Right atrium auricular region (tissue), 2 donors: ENCODE results near the gene GPR137C. TPM values are rescaled to one million over a fixed set of nuclear protein-coding genes. Genes with fewer than 3 reads are reported as not detected.

Experiments
- DNase-seq: peaks from one replicate; pipeline ENCODE4 v3.0.0-alpha.2; 2019; ENCODE audit warnings: low spot score
- H3K27ac ChIP-seq, 2 donors: fragments of 200-600 bp; sonication (generic); 1 replicate in 1 of 2; 2 replicates in 1 of 2; pipeline ENCODE4 v1.5.1; 2016 to 2019
- H3K27me3 ChIP-seq, 2 donors: fragments of 200-600 bp; sonication (generic); one replicate each; pipeline versions ENCODE4 v1.5.1 to v1.6.0; 2017 to 2019
- H3K36me3 ChIP-seq: fragments of 200-600 bp; sonication (generic); one replicate; pipeline ENCODE4 v1.5.1; 2016
- H3K4me1 ChIP-seq, 2 donors: fragments of 200-600 bp; sonication (generic); one replicate each; pipeline versions ENCODE4 v1.5.1 to v1.6.0; 2017 to 2019
- H3K4me3 ChIP-seq, 2 donors: fragments of 200-600 bp; sonication (generic); 1 replicate in 1 of 2; 2 replicates in 1 of 2; pipeline ENCODE4 v1.5.1; 2017 to 2019; ENCODE audit warnings: mild to moderate bottlenecking in 1 of 2, moderate library complexity in 1 of 2
- H3K9me3 ChIP-seq, 2 donors: fragments of 200-600 bp; sonication (generic); one replicate each; pipeline ENCODE4 v1.5.1; 2019
- total RNA-seq, 2 donors: library from RNA; depleted of rRNA; stranded (reverse); fragments of >200 nt; gene quantifications; one replicate each; pipeline ENCODE4 v1.1.0, GENCODE V29; 2016
- TF ChIP-seq, protein P1 (sequence below), 2 donors: fragments of 200-600 bp; sonication (generic); IDR thresholded peaks; one replicate each; pipeline ENCODE4 v1.5.1; 2019; ENCODE audit warnings: antibody characterized with exemption in 2 of 2

The GPR137C gene
- total RNA-seq, 2 donors from 2014 or later, result 0.85 to 0.98 TPM

DNA sequence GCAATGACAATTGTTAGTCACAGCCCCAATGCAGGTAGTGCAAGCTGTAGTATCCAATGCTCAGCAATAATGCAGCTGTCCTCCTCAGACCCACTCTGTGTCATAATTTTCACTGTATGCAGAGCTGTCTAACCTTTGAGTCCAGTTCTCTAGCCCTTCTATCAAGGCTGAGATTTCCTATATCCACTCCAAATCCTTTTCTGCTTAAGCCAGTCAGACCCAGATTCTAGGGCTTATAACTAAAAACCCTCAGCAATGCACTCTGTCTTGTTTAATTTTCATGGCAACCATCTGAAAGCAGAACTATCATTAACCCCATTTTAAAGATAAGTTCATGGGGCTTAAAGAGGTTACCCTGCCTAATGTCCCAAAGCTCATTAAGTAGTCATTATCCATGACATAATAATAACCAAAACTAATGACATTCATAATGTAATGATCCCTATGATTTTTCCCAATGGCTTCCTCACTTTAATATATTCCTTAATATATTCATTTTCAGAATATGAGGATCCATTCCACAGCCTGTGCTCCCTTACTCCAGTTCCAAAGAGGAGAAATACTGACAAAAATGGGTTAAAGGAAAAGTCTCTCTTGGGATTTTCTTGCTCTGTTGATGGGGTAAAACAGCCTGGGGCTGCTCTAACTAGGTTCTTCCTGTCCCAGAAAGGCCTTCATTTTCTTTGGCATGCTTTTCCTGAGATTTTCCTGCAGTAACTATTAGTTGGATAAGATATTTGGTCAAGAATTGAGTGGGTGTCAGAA is 29.9 kb upstream of the GPR137C start:
- no peak for DNase-seq
- Histone ChIP-seq H3K27me3 (no peaks in the 10 kb centered on the region), H3K36me3 (no peaks in the 10 kb centered on the region), H3K4me3 (no peak overlapping the region), H3K27ac (no peak overlapping the region), H3K9me3 (no peaks in the 10 kb centered on the region), H3K4me1 (no peaks in the 10 kb centered on the region)
- TF ChIP-seq, protein P1, sequence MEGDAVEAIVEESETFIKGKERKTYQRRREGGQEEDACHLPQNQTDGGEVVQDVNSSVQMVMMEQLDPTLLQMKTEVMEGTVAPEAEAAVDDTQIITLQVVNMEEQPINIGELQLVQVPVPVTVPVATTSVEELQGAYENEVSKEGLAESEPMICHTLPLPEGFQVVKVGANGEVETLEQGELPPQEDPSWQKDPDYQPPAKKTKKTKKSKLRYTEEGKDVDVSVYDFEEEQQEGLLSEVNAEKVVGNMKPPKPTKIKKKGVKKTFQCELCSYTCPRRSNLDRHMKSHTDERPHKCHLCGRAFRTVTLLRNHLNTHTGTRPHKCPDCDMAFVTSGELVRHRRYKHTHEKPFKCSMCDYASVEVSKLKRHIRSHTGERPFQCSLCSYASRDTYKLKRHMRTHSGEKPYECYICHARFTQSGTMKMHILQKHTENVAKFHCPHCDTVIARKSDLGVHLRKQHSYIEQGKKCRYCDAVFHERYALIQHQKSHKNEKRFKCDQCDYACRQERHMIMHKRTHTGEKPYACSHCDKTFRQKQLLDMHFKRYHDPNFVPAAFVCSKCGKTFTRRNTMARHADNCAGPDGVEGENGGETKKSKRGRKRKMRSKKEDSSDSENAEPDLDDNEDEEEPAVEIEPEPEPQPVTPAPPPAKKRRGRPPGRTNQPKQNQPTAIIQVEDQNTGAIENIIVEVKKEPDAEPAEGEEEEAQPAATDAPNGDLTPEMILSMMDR (IDR thresholded peaks at IDR 0.05), result no peak

DNA sequence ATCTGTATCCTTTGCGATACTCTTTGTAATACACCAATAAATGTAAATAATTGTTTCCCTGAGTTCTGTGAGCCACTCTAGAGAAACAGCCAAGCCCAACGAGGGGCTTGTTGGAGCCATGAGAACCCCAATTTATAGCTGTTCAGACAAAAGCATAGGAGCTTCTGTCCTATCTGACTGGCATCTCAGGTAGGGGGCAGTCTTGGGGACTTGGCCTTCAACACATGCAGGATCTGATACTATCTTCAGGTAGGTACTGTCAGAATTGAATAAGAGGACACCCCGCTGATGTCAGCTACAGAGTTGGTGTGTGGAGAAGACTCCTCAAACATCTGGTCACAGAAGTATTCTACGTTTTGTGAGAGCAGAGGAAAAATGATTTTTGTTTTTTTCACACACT is 25.6 kb upstream of the GPR137C start:
- Histone ChIP-seq H3K4me3 (no peak overlapping the region), H3K27me3 (no peaks in the 10 kb centered on the region), H3K4me1 (no peaks in the 10 kb centered on the region), H3K27ac (no peak overlapping the region), H3K9me3 (no peaks in the 10 kb centered on the region), H3K36me3 (no peaks in the 10 kb centered on the region)
- TF ChIP-seq, protein P1 (IDR thresholded peaks at IDR 0.05), result no peak
- DNase-seq, result no peak

DNA sequence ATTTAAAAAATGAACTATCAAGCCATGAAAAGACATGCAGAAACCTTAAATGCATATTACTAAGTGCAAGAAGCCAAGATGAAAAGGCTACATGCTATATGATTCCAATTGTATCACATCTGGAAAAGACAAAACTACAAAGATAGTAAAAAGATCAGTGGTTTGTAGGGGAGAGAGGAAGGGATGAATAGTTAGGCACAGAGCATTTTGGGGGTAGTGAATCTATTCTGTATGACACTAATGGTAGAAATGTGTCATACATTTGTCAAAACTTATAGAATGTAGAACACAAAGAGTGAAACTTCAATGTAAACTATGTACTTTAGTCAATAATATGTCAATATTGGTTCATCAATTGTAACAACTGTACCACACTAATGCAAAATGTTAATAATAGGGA is 21.2 kb upstream of the GPR137C start:
- Histone ChIP-seq H3K9me3 (no peaks in the 10 kb centered on the region), H3K4me1 (no peaks in the 10 kb centered on the region), H3K27ac (no peak overlapping the region), H3K27me3 (no peaks in the 10 kb centered on the region), H3K36me3 (peaks cover 6% of the 10 kb centered on the region), H3K4me3 (no peak overlapping the region)
- TF ChIP-seq, protein P1 (IDR thresholded peaks at IDR 0.05), result no peak
- DNase-seq, result no peak

DNA sequence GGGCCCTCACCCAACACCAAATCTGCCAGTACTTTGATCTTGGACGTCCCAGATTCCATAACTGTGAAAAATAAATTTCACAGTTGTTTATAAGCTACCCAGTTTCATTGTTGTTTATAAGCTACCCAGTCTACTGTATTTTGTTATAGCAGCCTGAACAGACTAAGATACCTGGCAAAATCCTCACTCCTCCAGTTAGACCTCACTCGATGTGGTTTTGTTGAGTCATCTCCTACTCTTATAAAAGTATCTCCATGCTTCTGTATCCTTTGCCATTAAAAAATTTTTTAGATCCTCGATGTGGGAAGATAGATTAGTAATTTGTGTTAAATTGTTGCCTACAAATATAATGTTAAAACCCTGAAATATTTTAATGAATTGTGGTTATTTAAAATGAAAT is 16.4 kb upstream of the GPR137C start:
- H3K9me3 ChIP-seq, result no peaks in the 10 kb centered on the region
- TF ChIP-seq, protein P1 (IDR thresholded peaks at IDR 0.05), result no peak
- H3K27me3 ChIP-seq, result no peaks in the 10 kb centered on the region
- DNase-seq, result no peak
- no peak overlapping the region for H3K27ac ChIP-seq
- H3K36me3 ChIP-seq, result peaks cover 9% of the 10 kb centered on the region
- no peaks in the 10 kb centered on the region for H3K4me1 ChIP-seq
- no peak overlapping the region for H3K4me3 ChIP-seq

DNA sequence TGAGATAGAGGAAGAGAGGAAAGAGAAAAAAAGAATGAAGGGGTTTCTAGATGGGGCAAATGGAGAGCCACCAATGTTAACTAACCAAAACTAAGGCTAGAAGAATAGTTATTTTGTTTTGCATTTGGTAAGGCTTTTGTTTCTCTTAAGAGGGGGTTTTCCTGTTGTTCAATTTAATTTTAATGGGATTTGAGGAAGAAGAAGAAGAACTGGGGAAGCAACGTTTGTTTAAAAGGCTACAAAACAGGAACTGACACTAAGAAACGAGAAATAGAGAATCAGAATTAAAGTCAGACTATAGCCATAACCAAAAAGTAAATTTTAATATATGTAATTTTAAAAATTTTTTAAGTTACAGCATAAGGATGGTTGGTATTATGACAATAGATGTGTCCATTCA is 14.0 kb upstream of the GPR137C start:
- H3K36me3 ChIP-seq, result peaks cover 9% of the 10 kb centered on the region
- H3K4me1 ChIP-seq, result no peaks in the 10 kb centered on the region
- H3K27ac ChIP-seq, result no peak overlapping the region
- no peak overlapping the region for H3K4me3 ChIP-seq
- no peaks in the 10 kb centered on the region for H3K9me3 ChIP-seq
- TF ChIP-seq, protein P1 (IDR thresholded peaks at IDR 0.05), result no peak
- DNase-seq, result no peak
- H3K27me3 ChIP-seq, result no peaks in the 10 kb centered on the region
